Activated T-cell treated with anti-CD3 and anti-CD28 coated beads, Interleukin-2, amount 50 U/mL, for 1 hour (primary cell): ENCODE measurements around the gene GPC4.

Experiments
- DNase-seq: peaks from one replicate; pipeline ENCODE4 v3.0.0-alpha.2; 2020

The GPC4 gene

GRCh38 chrX:133415276-133416105 is at the start of gene GPC4:
Gene GPC4 (minus strand): TSS chrX:133415489. CDS start chrX:133414965, 524 bp downstream.
- no peak for DNase-seq

GRCh38 chrX:133461231-133461630 is 45.9 kb upstream of the GPC4 start:
- no peak for DNase-seq

DNA sequence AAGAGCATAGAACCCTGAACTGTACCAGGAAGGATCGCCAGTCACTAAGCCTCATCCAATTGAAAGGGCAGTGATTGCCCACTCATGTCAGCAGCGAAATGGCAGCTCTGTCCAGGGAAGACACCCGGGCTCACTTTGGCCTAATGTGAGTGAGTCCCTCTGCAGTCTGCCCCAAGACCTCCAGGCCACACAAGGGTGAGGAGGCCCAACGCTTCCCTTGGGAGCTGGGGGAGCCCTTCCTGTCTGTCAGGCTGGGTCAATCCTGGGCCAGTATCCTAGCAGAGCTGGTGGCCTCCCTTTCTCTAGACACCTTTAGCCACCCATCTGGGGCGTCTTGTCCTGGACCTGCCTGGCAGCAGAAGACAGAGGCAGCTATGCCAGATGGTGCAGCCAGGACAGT is 39.6 kb upstream of the GPC4 start:
- no peak for DNase-seq

- no peak for DNase-seq
These were observed 39.2 kb upstream of the GPC4 start for GRCh38 chrX:133454491-133454914.

GRCh38 chrX:133448512-133449076 is 33.3 kb upstream of the GPC4 start:
- no peak for DNase-seq

- DNase-seq: no peak
These were observed 29.9 kb upstream of the GPC4 start for GRCh38 chrX:133444952-133445831.

GRCh38 chrX:133444196-133444595 is 28.9 kb upstream of the GPC4 start:
- DNase-seq: no peak

- no peak for DNase-seq
These were observed 25.5 kb upstream of the GPC4 start for GRCh38 chrX:133440797-133441163.

GRCh38 chrX:133440081-133440796 is 24.9 kb upstream of the GPC4 start:
- DNase-seq: no peak

- no peak for DNase-seq
These were observed 22.5 kb upstream of the GPC4 start for GRCh38 chrX:133437766-133438165.

DNA sequence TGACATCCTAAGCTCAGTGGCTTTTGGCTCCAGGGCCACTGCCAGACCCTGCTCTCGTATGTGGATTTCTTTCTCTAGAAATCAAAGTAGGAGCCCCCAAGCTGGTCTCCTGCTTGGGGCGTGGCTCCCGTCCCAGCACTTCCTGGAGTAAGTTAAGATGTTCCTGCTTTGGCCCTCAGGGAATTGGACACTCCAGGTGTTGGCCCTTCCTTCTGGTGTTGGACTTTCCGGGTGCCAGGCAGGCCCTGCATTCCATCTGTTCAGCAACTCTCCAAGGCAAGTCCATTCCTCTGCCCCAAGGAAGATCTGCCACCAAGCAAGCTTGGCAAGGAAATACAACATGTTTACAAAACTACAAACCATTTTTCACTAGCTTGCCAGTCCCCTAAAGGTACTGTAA is 22.1 kb upstream of the GPC4 start:
- DNase-seq: no peak

DNA sequence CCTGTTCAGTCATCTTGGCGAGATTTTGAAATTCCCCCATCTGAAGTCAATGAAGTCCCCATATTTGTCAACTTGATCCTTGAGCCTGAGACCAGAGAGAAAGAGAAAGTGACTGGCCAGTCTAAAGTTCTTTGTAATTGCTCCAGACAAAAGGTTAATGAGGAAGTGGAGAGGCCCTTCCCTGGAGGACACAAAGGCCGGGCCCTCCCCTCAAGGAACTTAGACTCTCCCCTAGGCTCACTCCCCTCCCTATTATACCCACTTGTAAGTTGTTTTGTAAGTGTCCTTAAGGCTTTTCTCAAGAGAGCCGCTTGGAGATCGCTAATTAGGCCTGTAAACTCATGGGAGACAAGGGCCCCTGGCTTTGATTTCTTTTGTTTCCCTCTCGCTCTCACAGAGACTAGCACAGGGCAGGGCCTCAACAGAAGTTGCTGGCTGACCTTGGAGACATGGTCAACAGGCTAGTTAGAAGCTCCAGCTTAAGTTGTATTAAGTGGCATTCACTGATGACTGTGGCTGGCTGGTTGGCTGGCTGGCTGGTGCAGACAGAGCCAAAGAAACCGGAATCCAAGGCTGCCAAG is 20.3 kb upstream of the GPC4 start:
- no peak for DNase-seq

GRCh38 chrX:133434197-133434820 is 19.0 kb upstream of the GPC4 start:
- DNase-seq: no peak

DNA sequence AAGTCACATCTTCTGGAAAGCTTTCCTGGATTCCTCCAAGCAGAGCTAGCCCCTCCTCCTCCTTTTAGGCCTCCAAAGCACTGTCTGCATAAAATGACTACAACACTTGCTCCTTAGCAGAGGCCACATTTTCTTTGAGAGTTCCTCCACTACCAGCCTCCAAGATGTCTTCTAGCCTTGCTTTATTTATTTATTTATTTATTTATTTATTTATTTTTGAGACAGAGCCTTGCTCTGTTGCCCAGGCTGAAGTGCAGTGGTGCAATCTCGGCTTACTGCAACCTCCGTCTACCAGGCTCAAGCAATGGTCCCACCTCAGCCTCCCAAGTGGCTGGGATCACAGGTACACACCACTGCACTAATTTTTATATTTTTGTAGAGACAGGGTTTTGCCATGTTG is 4.6 kb upstream of the GPC4 start:
- DNase-seq: no peak

DNA sequence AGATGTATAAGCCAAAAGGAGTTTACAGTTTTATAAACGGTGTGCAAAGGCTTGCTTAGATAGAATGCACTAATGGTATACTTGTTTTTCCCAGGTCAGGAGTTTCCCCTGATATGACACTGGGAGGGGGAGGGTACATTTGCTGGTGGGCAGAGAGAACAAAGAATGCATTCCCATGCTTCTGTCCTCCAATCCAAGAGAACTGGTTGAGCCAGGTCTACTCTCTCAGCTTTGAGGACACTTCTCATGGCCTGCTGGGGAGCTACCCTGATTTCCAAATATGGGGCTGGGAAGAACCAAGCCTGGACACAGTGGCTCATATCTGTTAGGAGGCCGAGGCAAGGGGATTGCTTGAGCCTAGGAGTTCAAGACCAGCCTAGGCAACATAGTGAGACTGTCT is 3.3 kb upstream of the GPC4 start:
- DNase-seq: no peak

DNA sequence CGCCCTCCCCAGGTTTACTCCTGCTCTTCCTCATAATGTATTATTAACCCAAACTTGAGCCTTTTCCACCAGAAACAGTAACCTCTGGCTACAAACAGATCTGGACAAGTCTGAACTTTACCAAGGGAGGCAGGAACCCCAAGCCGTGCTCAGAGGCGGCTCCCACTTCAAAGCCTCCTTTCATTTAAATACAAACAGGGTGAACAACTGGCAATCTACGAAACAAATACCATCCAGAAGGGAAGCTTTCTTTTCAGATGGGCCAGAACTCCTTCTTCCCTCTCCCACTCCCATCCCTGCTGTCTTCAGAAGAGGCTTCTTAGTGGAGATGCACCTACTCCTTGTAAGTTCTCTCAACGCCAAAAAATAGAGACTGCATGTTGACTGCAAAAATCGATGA is 2.1 kb upstream of the GPC4 start:
- no peak for DNase-seq

DNA sequence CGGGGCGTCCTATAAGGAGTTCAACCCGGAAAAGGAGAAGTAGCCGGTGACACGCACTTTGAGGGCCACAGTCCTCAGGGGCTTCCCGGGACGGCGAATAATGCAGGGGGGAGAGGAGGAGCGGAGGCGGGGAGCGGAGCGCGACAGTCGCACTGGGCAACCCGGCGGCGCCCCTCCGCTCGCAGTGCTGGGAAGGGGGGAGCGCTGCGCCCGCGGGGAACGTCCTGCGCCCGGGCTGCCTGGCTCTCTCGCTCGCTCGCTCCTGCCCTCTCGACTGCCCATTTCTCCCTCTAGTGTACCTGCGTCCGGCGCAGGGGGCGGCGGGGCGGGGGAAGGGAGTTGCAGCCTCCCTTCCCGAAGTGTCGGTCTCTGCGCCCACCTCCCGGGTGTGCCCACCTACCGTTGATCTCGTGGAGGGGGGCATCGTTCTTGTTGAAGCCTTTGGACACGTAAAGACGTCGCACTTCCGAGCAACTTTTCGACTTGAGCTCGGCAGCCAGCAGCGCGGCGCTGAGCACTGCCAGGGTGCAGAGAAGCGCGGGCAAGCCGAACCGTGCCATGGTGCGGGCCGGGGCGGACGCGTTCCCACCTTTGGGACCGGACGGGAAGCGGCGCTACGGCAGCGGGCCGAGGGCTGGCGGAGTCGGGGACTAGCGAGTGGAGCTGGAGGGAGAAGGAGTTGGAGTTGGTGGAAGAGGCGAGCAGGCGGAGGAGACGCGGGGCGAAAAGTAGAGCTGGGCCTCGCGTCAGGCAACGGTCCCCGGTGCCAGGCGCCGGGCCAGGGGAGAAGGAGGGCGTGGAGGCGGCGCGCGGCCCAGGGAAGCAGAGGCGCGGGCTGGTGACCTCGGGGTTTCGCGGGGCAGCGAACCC is 648 bp downstream of the GPC4 start:
- DNase-seq: no peak

GRCh38 chrX:133413218-133413925 is 1.9 kb downstream of the GPC4 start:
- no peak for DNase-seq

DNA sequence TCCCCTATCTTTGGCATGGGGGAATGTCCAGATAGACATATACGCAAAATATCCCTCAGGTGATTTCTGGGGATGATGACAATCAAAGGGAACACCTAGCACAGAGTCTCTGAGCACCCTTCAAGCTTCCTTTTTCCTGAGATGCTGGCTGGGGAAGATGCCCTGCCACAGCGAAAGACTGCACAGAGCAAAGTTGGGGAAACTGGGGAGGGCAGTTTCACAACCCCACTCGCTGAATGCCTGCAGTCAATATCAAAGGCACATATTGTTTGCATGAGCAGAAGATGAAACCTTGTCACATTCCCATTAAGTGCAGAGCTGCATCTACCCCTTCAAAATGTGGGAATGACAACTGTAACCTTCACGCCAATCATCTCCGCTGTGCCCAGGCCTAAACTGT is 2.6 kb downstream of the GPC4 start:
- DNase-seq: no peak

GRCh38 chrX:133412246-133412645 is 3.0 kb downstream of the GPC4 start:
- no peak for DNase-seq

DNA sequence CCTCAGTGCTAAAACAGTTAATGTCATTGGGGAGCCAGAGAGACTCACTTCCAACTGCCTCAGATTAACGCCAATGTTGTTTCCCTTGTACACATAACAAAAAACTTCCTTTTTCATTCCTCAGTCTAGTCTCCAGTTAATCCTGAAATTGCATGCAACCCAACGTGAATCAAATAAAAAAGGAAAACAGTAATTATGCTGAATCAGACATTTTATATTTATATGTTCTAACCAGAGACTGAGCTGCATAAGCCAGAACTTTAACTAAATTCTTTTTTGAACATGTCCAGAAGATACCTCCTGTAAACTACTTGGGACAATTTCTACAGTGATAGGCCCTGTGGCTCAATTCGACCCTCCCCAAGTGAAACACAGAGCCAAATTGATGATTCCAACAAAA is 4.7 kb downstream of the GPC4 start:
- DNase-seq: no peak
